Measurements from ENCODE around the gene ATP6V0D1.

Gene ATP6V0D1

GRCh38 chr16:67389911-67390815 is 90.8 kb downstream of the ATP6V0D1 start:
- no peak for DNase-seq

- no peak for DNase-seq
Observed at GRCh38 chr16:67388591-67388990, 92.4 kb downstream of the ATP6V0D1 start.

- no peak for DNase-seq
Observed at GRCh38 chr16:67388191-67388590, 92.8 kb downstream of the ATP6V0D1 start.
